OCI-LY1 (cell line): Measurements from ENCODE around the gene STAM2.
"Not testable (repeated sequence)": the region's sequence is repeated elsewhere in the genome, so short reads cannot be mapped to it uniquely, and the experiment has no call there.

Experiments used
- CTCF ChIP-seq: fragments of 200-600 bp; sonication (generic), shearing (Covaris generic); IDR thresholded peaks from 2 replicates; pipeline ENCODE4 v1.5.1; 2017; ENCODE audit warnings: mild to moderate bottlenecking, antibody characterized with exemption, low read length, moderate library complexity, mixed read lengths
- EZH2 ChIP-seq: fragments of 200-600 bp; sonication (generic), shearing (Covaris generic); IDR thresholded peaks from 2 replicates; pipeline ENCODE4 v1.8.0; 2017; ENCODE audit warnings: borderline replicate concordance, mixed run types, mild to moderate bottlenecking, antibody characterized with exemption, low read length, moderate library complexity, mixed read lengths

DNA sequence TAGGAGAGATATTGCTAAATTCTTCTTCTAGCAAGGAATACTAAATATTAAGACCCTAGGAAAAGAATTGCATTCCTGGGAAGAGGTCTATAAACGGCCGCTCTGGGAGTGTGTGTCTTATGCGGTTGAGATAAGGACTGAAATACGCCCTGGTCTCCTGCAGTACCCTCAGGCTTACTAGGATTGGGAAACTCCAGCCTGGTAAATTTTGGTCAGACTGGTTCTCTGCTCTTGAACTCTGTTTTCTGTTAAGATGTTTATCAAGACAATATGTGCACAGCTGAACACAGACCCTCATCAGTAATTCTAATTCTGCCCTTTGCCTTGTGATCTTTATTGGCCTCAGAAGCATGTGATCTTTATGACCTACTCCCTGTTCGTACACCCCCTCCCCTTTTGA is 11.9 kb downstream of the STAM2 start:
- not testable (repeated sequence) for TF ChIP-seq CTCF, EZH2
